SK-N-MC (cell line): ENCODE data around the gene CSMD2.

Source experiments
- EZH2 ChIP-seq: fragments of 200-600 bp; sonication (generic); IDR thresholded peaks from one replicate; pipeline ENCODE4 v1.6.1; 2017; ENCODE audit warnings: antibody characterized with exemption
- FOXP2 ChIP-seq: optimal IDR thresholded peaks from 2 replicates; pipeline ENCODE3; 2011; ENCODE audit warnings: mild to moderate bottlenecking, moderate library complexity; ENCODE audit not compliant: insufficient read depth; ENCODE audit errors: extremely low read length, control extremely low read depth
- POLR2AphosphoS5 ChIP-seq: IDR thresholded peaks from 2 replicates; pipeline ENCODE4 v1.6.1; 2012; ENCODE audit warnings: mild to moderate bottlenecking, low read depth, low read length, borderline replicate concordance

DNA sequence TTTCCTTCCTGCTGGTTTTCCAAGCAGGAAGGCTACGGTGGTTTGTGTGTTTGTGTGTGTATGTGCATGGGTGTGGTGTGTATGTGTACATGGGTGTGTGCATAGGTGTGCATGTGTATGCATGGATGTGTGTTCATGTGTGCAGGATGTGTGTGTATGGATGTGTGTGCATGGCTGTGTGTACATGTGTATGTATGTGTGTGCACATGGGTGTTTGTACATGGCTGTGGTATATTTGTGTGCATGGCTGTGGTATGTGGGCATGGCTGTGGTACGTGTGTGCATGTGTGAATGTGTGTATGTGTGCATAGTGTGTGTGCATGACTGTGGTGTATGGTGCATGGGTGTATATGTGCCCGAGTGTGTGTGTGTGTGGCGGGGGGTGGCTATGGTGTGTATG lies 24.0 kb upstream of the CSMD2 start:
- no peak for TF ChIP-seq EZH2
- TF ChIP-seq POLR2AphosphoS5 = no peak
- TF ChIP-seq FOXP2 = no peak
